GM10266 (cell line): Measurements from ENCODE around the gene CWC22.

ENCODE experiments used
- DNase-seq: peaks from one replicate; pipeline ENCODE4 v3.0.0; 2012; ENCODE audit errors: extremely low spot score
- TF ChIP-seq, protein P1 (sequence below): IDR thresholded peaks from 2 replicates; pipeline ENCODE4 v1.5.1; 2012; ENCODE audit warnings: mild to moderate bottlenecking, low read depth; ENCODE audit not compliant: control insufficient read depth, insufficient read depth; ENCODE audit errors: missing control alignments

Gene CWC22

DNA sequence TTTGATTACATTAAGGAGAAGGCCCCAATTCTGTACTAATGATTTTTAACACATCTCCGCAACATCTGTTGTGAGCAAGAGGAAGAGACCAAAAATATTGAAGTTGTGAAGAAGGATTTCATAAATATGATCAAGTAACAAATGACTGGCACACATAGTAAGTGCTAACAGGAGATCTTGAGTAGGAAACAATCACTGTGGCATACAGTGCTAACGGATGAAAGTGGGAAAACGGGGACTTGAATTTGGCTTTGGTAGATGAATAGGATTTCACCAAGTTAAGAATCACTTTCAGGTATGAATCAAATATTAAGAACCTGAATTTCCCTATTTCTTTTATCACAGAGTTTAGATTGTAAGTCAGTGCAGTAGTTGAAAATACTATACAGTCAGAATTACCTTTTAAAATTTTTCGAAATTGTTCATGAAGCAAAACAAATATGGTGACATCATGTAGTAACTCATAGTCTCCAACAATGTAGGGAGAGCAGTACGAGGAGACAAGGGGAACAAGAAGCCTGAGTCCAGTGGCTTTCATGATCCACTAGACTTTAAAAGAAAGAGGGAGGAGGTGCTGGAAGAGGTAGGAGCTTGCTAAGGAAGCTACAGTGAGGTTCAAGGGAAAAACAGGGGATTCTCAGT is 16.3 kb downstream of the CWC22 start:
- DNase-seq, result no peak
- TF ChIP-seq, protein P1, sequence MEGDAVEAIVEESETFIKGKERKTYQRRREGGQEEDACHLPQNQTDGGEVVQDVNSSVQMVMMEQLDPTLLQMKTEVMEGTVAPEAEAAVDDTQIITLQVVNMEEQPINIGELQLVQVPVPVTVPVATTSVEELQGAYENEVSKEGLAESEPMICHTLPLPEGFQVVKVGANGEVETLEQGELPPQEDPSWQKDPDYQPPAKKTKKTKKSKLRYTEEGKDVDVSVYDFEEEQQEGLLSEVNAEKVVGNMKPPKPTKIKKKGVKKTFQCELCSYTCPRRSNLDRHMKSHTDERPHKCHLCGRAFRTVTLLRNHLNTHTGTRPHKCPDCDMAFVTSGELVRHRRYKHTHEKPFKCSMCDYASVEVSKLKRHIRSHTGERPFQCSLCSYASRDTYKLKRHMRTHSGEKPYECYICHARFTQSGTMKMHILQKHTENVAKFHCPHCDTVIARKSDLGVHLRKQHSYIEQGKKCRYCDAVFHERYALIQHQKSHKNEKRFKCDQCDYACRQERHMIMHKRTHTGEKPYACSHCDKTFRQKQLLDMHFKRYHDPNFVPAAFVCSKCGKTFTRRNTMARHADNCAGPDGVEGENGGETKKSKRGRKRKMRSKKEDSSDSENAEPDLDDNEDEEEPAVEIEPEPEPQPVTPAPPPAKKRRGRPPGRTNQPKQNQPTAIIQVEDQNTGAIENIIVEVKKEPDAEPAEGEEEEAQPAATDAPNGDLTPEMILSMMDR, result no peak

DNA sequence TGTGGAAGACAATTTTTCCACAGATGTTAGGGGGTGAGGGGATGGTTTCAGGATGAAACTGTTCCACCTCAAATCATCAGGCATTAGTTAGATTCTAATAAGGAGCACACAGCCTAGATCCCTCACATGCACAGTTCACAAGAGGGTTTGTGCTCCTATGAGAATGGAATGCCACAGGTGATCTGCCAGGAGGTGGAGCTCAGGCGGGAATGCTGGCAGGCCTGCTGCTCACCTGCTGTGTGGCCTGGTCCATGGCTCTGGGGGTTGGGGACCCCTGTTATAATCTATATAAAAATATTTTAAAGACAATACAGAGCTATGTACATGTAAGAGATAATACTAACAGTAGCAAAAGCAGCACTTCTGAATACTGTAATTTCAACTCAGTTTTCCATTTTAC is 19.2 kb downstream of the CWC22 start:
- DNase-seq, result no peak
- TF ChIP-seq, protein P1, result no peak

DNA sequence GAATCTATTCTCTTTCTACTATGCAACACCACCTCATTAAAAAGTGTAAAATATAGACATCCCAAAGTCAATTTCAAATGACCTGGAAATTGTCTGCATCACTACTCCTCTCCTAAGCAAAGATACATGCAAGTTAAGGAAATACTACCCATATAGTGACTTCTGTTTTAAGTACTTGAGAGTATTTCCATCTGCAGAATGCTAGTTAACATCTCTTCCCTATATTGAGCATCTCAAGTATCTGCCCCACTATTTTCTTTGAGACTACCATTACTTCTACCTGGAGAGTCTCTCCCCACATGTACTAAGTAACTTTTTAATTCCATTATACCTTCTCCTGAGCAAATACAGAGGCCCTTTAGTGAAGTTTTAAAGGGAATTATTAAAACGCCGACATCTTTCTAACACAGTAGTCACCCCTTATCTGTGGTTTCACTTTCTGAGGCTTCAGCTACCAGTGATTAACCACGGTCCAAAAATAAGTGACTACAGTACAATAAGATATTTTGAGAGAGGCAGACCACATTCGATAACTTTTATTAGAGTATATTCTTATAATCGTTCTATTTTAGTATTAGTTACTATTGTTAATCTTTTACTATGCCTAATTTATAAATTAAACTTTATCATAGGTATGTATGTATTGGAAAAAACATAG is 21.8 kb downstream of the CWC22 start:
- DNase-seq, result no peak

DNA sequence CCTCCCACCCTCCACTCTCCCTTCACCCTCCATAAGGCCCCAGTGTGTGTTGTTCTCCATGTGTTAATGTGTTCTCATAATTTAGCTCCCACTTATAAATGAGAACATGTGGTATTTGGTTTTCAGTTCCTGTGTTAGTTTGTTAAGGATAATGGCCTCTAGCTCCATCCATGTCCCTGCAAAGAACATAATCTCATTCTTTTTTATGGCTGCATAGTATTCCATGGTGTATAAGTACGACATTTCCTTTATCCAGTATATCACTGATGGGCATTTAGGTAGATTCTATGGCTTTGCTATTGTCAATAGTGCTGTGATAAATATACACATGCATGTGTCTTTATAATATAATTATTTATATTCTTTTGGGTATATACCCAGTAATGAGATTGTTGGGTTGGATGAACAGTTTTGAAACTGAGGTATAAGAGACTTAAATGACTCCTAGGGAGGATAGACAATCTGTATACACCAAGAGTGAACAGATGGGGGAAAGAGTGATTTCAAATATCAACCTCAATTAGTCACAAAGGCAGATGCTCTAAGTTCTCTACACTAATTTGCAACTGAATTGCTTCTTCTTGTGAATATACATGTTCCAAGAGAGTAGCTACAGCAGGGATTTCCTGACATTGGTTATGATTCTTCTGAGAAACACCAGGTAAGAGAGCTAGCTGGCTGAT is 23.7 kb downstream of the CWC22 start:
- TF ChIP-seq, protein P1, result no peak
- DNase-seq, result no peak

More for the DNA sequence above, 21.8 kb downstream of the CWC22 start:
- TF ChIP-seq, protein P1, result no peak

DNA sequence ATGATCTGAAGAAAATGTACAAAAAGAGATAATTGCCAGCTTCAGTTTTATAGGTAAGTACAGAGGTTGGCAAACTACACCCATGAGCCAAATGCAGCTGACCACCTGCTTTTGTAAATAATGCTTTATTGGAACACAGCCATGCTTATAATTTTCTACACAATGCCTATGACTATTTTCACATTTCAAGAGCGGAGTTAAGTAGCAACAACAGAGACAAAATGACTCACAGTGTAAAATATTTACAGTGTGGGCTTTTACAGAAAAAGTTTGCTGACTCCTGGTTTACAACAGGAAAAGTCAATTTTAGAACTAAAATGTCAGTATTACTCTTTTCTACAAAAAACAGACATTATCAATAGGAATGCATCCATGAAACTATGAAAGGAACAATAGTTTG is 26.0 kb downstream of the CWC22 start:
- no peak for DNase-seq
- TF ChIP-seq, protein P1, result no peak

DNA sequence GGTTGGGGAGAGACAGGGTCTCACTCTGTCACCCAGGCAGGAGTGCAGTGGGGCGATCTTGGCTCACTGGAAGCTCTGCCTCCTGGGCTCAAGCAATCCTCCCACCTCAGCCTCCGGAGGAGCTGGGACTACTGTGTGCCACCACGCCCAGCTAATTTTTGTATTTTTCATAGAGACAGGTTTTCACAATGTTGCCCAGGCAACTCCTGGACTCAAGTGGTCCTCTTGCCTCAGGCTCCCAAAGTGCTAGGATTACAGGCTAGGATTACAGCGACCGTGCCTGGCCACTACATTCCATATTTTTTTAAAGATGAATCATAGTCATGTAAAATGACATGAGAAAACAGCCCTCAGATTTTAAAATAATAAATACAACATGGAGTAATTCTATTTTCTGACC is 32.3 kb downstream of the CWC22 start:
- TF ChIP-seq, protein P1, result no peak
- DNase-seq, result no peak
